Body of pancreas (tissue), 4 donors: ENCODE measurements around the gene IL20.

ENCODE experiments used
- CTCF ChIP-seq, 7 experiments: fragments of 450-650 bp in 4 of 7; fragments of 200-600 bp in 3 of 7; sonication (generic) in 3 of 7; IDR thresholded peaks; one replicate each; pipeline ENCODE4 v1.5.1; 2016 to 2019; ENCODE audit warnings: antibody characterized with exemption in 7 of 7
- POLR2A ChIP-seq, 3 donors: fragments of 450-650 bp; IDR thresholded peaks; one replicate each; pipeline ENCODE4 v1.6.1; 2016; ENCODE audit warnings: antibody characterized with exemption in 3 of 3, mild to moderate bottlenecking in 2 of 3

- TF ChIP-seq CTCF (IDR thresholded peaks at IDR 0.05) (no peak), POLR2A (IDR thresholded peaks at IDR 0.05) (no peak)
Measured at GRCh38 chr1:206839006-206839560, 26.3 kb upstream of the IL20 start.
